RKO (cell line): Measurements from ENCODE around the gene CBLC.
A peak's percentile ranks its signal among the peaks of the same experiment; 100 is the strongest.

Experiments
- DNase-seq: peaks from one replicate; pipeline ENCODE4 v3.0.0-alpha.2; 2016; ENCODE audit warnings: low spot score

CBLC gene, protein sequence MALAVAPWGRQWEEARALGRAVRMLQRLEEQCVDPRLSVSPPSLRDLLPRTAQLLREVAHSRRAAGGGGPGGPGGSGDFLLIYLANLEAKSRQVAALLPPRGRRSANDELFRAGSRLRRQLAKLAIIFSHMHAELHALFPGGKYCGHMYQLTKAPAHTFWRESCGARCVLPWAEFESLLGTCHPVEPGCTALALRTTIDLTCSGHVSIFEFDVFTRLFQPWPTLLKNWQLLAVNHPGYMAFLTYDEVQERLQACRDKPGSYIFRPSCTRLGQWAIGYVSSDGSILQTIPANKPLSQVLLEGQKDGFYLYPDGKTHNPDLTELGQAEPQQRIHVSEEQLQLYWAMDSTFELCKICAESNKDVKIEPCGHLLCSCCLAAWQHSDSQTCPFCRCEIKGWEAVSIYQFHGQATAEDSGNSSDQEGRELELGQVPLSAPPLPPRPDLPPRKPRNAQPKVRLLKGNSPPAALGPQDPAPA

GRCh38 chr19:44777715-44778347 is at the start of gene CBLC:
Gene CBLC, plus strand, starts transcription at chr19:44777890. Its CDS starts 42 bp downstream, at chr19:44777932.
- DNase-seq, result no peak

DNA sequence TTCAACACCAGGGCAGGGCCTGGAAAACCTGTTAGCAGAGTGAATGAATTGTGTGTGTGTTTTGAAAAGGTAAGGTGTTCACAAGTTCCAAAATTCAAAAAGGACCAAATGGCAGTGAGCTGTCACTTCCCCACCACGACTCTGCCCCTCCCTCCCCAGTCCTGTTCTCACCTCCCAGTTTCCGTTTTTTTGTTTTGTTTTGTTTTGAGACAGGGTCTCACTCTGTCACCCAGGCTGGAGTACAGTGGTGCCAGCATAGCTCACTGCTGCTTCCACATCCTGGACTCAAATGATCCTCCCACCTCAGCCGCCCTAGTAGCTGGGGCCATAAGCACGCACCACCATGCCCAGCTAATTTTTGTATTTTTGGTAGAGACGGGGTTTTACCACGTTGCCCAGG is 49.5 kb upstream of the CBLC start:
- no peak for DNase-seq

- DNase-seq, result no peak
These were observed 48.1 kb upstream of the CBLC start for GRCh38 chr19:44729516-44730033.

GRCh38 chr19:44731081-44731480 is 46.6 kb upstream of the CBLC start:
- no peak for DNase-seq

DNA sequence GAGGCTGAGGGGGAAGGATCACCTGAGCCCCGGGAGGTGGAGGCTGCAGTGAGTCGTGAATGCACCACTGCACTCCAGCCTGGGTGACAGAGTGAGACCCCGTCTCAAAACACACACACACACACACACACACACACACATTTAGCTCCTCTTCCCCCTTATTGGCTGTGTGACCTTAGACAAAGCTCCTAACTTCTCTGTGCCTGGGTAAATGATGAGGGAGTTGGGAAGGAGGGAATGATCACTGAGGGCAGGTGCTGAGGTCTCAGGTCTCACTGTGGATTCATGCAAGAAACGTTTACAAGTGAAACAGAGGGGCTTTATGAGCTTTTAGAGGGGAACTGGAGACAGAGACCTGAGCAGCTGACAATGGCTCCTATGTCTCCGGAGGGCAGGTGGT is 46.1 kb upstream of the CBLC start:
- DNase-seq, result no peak

DNA sequence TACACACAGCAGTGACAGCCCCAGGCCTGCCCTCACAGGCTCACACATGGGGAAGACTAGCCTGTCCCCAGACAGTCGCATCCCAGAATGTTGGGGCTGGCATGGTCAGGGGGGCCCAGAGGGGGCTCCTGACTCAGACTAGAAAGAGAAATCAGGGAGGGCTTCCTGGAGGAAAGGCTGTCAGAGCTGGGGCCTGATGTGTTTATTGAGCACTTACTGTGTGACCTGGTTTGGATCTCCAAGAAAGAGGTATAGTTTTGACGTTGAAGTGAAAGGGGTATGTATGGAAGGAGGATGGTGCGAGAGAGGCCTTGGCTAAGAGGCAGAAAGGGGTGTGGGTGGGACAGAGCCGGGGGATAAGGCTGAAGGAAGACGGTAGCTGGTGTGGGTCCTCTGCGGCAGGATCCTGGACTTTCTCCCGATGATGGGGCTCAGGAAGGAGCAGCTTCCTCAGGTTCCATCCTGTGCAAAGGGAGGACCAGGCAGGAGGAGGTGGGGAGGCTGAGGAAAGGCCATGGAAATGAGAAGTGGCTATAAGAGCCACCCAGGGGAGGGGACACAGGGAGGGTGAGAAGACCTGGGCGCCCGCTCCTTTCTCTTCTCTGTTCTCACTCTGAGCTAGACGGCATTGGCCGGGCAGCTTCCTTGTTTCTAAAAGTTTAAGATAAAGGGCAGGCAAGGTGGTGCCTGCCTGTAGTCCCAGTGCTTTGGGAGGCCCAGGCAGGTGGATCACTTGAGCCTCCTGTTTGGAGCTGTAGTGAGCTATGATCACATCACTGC is 45.3 kb upstream of the CBLC start:
- no peak for DNase-seq

DNA sequence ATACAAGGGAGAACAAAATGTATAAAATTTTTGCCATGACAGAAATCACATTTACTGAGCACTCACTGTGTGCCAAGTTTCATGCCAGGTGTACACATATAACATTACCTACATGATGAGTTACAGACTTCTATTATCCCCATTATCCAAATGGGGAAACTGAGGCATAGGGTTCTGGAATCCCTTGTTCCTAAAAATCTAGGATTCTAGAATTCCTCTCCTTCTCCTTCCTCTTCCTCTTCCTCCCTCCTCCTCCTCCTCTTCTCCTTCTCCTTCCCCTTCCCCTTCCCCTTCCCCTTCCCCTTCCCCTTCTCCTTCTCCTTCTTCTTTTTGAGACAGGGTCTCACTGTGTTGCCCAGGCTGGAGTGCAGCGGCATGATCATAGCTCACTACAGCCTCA is 43.3 kb upstream of the CBLC start:
- no peak for DNase-seq

DNA sequence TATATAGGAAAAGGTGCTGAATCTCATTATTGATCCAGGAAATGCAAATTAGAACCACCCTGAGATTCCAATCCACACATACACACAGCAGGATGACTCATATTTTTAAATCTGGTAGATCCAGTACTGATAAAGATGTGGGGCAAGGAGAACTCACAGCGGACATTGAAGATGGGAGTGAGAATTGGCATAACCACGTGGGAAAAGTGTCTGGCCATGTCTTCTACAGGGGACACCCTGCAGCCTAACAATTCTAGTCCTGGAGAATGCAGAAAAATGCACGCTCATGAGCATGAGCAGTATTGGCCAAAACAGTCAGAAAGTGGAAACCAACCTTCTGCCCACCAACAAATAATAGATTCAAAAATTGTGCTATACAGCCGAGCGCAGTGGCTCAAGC is 42.7 kb upstream of the CBLC start:
- DNase-seq, result no peak

GRCh38 chr19:44737238-44738071 is 40.2 kb upstream of the CBLC start:
- no peak for DNase-seq

DNA sequence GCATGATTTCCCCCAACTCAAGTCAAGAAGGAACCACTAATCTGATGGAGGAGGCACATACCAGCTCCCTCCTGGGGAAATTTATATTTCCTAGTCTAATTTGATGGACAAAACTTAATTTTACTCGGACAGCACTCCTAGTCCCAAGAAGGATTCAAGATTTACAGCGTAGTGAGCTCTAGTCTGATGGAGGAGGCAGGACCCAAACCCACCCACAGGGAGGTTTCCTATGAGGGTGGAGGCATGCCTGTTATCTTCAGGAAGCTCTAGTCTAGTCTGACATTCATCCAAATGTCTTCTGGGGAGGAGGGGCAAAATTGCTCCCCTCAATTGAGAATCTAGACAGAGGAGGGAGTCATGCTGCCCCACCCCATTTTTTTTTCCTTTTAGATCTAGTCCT is 39.6 kb upstream of the CBLC start:
- DNase-seq, result no peak

DNA sequence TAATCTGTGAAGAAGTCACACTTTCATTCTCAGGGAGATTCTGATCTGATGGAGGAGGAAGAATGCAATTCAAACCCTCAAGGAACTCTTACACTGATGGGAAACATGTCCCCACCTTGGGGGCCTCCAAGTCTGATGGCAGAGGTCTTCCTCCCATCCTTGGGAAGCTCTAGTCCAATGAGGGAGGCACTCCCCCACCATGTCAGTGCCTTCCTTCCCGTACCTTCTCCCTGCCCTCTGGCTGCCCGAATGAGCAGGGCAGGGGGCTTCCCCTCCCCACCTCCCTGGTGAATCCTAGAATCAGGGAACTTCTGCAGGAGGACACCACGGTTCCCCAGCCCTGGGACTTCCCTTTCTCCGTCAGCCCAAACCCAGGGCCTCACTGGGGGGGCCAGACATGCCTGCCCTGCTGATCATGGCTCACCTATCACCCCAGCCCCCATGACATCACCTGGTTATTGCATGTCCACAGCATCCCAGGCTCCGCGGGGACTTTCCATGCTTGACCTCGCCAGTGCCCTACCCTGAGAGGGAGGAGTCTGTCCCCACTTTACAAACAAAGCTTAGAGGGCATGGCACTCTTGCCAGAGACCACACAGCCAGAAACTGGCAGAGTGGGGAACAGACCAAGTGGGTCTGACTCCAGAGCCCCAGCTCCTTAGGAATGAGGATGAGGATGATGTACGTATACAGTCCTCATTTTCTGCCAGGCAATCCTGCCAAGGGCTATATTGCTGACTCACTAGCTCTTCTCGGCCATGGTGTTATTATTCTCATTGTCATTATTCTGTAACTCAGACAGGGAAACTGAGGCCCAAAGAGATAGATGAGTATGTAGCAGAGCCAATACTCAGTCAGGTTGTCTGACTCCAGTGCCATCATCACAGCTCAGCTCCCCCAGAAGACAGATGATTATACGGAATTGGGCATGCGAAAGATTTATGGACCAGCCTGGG is 38.8 kb upstream of the CBLC start:
- no peak for DNase-seq

- no peak for DNase-seq
These were observed 37.3 kb upstream of the CBLC start for GRCh38 chr19:44740351-44740824.

- DNase-seq, result no peak
These were observed 36.4 kb upstream of the CBLC start for GRCh38 chr19:44741258-44741731.

DNA sequence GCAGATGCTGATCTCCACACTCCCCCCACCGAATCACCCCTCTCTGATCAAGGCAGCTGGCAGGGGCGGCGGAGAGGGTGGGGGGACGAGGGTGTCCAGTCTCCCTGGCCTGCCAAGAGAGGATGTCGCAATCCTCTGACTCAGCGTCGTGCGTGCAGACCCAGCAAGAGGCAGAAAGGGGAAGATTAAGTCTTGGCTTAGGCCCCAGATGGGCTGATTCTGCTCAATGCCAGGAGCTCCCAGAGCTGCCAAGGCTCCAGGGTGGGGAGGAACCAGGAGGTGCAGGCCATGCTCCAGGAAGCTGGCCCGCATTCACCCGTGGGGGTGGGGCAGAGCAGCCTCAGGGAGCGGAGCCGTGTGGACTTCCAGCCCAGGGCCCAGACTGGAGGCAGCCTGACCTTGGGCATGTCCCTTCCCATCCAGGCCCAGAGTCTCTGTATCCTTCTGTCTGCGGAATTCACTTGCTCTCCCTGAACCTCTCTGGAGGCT is 35.8 kb upstream of the CBLC start:
- DNase-seq, result peak; percentile 81

- DNase-seq, result no peak
These were observed 35.2 kb upstream of the CBLC start for GRCh38 chr19:44742330-44743061.

DNA sequence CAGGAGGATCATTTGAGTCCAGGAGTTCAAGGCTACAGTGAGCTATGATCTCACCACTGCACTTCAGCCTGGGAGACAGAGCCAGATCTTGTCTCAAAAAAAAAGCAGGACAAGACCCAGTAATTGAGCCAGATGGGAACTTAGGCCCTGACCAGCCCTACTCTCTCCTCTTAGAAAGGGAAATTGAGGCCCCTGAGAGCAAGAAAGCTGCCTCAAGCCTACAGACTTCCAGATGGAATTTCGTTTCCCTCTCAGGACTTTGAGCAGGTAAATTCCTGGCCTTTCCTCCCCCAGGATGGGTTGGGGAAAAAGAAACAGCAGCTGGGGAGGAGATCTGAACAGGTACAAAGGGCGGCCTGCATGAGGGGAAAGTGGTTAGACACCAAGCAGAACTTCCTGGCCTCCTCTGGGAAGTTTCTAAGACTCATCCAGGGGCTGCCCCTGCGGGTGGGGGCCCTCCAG is 32.8 kb upstream of the CBLC start:
- DNase-seq, result no peak

DNA sequence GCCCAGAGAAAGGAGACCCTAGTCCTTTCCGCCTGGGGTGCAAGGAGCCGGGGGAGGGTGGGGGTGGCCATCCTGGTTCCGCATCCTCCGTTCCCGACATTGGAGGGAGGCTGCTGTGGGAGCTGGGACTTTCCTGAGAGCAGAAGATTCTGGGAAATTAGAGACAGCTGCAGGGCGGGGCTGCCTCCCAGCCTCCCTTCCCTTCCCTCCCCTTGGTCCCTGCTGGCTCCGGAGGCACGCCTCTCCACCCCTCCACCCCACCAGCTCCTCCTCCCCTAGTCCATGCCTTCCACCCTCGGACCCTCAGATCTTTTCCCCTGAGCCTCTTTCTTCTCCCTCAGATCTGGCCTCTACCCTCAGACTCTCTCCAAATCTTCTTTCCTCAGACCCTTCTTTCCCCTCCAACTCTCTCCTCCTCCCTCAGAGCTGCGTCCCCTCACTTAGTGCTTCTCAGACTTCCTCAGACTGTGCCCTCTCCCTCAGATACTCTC is 32.3 kb upstream of the CBLC start:
- DNase-seq, result no peak

GRCh38 chr19:44745887-44746600 is 31.6 kb upstream of the CBLC start:
- no peak for DNase-seq
